Fibroblast of lung (primary cell): ENCODE results near the gene HIBCH. TPM values are rescaled to one million over a fixed set of nuclear protein-coding genes. Genes with fewer than 3 reads are reported as not detected.

Experiments used
- DNase-seq, 2 donors: peaks; one replicate each; pipeline versions ENCODE4 v3.0.0 to v3.0.0-alpha.2; 2010; ENCODE audit warnings: low read depth in 2 of 2
- H2AFZ ChIP-seq: 2 replicates; pipeline ENCODE4 v1.5.1; 2012; ENCODE audit warnings: low read length, control low read depth, inconsistent platforms
- H3K27ac ChIP-seq: 2 replicates; pipeline ENCODE4 v1.5.1; 2011; ENCODE audit warnings: low read length, control low read depth; ENCODE audit not compliant: insufficient read depth
- H3K27me3 ChIP-seq: 2 replicates; pipeline ENCODE4 v1.5.1; 2011; ENCODE audit warnings: mild to moderate bottlenecking, low read length; ENCODE audit not compliant: control insufficient read depth, insufficient read depth
- H3K36me3 ChIP-seq: 2 replicates; pipeline ENCODE4 v1.5.1; 2011; ENCODE audit warnings: low read length; ENCODE audit not compliant: control insufficient read depth, insufficient read depth
- H3K4me1 ChIP-seq: 2 replicates; pipeline ENCODE4 v1.5.1; 2011; ENCODE audit warnings: low read length; ENCODE audit not compliant: control insufficient read depth, insufficient read depth; ENCODE audit errors: extremely low read depth
- H3K4me2 ChIP-seq: 2 replicates; pipeline ENCODE4 v1.5.1; 2011; ENCODE audit warnings: low read length, control low read depth; ENCODE audit not compliant: insufficient read depth; ENCODE audit errors: extremely low read depth
- H3K4me3 ChIP-seq, 4 experiments: fragments of 200-600 bp in 1 of 4; sonication (generic) in 1 of 4; replicated peaks in 1 of 4; 2 replicates each; pipeline ENCODE4 v1.5.1; 2011 to 2016; ENCODE audit warnings: low read length in 4 of 4, low read depth in 3 of 4, mild to moderate bottlenecking in 3 of 4, control low read depth in 2 of 4, inconsistent platforms in 1 of 4, mixed read lengths in 1 of 4; ENCODE audit not compliant: insufficient read depth in 1 of 4; ENCODE audit errors: control extremely low read depth in 1 of 4
- H3K79me2 ChIP-seq: 2 replicates; pipeline ENCODE4 v1.5.1; 2012; ENCODE audit warnings: mild to moderate bottlenecking, low read length, inconsistent platforms; ENCODE audit not compliant: control insufficient read depth, insufficient read depth
- H3K9ac ChIP-seq: 2 replicates; pipeline ENCODE4 v1.5.1; 2011; ENCODE audit warnings: mild to moderate bottlenecking, low read length, control low read depth; ENCODE audit not compliant: insufficient read depth
- H3K9me3 ChIP-seq: 2 replicates; pipeline ENCODE4 v1.5.1; 2012; ENCODE audit warnings: low read depth, low read length; ENCODE audit not compliant: control insufficient read depth, insufficient read depth
- H4K20me1 ChIP-seq: 2 replicates; pipeline ENCODE4 v1.5.1; 2011; ENCODE audit warnings: low read length; ENCODE audit not compliant: control insufficient read depth, insufficient read depth; ENCODE audit errors: extremely low read depth
- CTCF ChIP-seq, 2 donors: IDR thresholded peaks in 1 of 2; conservative IDR thresholded peaks in 1 of 2; 1 replicate in 1 of 2; 2 replicates in 1 of 2; pipeline ENCODE4 v1.5.1; 2011 to 2012; ENCODE audit warnings: low read length in 2 of 2, control low read depth in 1 of 2, inconsistent platforms in 1 of 2, low read depth in 1 of 2, mild to moderate bottlenecking in 1 of 2
- EZH2 ChIP-seq: IDR thresholded peaks from 2 replicates; pipeline ENCODE4 v1.5.1; 2012; ENCODE audit warnings: low read length, control low read depth, mild to moderate bottlenecking; ENCODE audit errors: missing control alignments
- polyA plus RNA-seq, 2 donors: library from polyadenylated mRNA; depleted of rRNA in 1 of 2; stranded (reverse) in 1 of 2; unstranded in 1 of 2; fragments of >200 nt; gene quantifications; 2 replicates each; pipeline ENCODE4 v1.2.1, GENCODE V29; 2011 to 2012; ENCODE audit warnings: missing spikeins in 1 of 2
- total RNA-seq: library from RNA; depleted of rRNA; stranded (reverse); fragments of >200 nt; gene quantifications from 2 replicates; pipeline ENCODE4 v1.2.1, GENCODE V29; 2014

HIBCH gene
- total and polyA plus RNA-seq, 2 donors (not counting 1 experiment from before 2014, with no cell fraction given), result 14.9 to 19.2 TPM

GRCh38 chr2:190353537-190353899 lies 33.9 kb upstream of the HIBCH start:
- Histone ChIP-seq H3K4me2 (no peak overlapping the region), H3K27ac (no peak overlapping the region), H2AFZ (no peak overlapping the region)

GRCh38 chr2:190352668-190353536 lies 33.3 kb upstream of the HIBCH start:
- no peak overlapping the region for H2AFZ ChIP-seq
- H3K27ac ChIP-seq, result no peak overlapping the region
- no peaks in the 10 kb centered on the region for H3K4me1 ChIP-seq
- no peak overlapping the region for H3K4me2 ChIP-seq
- no peaks in the 10 kb centered on the region for H3K27me3 ChIP-seq
- no peak overlapping the region for H3K9ac ChIP-seq
- H3K9me3 ChIP-seq, result no peaks in the 10 kb centered on the region
- peak in 1 of 2 donors; percentile 56 for DNase-seq
- H3K36me3 ChIP-seq, result no peaks in the 10 kb centered on the region
- no peak overlapping the region for H3K4me3 ChIP-seq
- H4K20me1 ChIP-seq, result no peaks in the 10 kb centered on the region
- peaks cover 3% of the 10 kb centered on the region for H3K79me2 ChIP-seq
- no peak for TF ChIP-seq CTCF (conservative IDR thresholded peaks at IDR 0.05 in 1 of 2, IDR thresholded peaks at IDR 0.05 in 1 of 2; ENCODE audit: low read depth in 1 of 2, low read length in 2 of 2)
- no peak for TF ChIP-seq EZH2

More at GRCh38 chr2:190353537-190353899, 33.9 kb upstream of the HIBCH start:
- TF ChIP-seq CTCF (conservative IDR thresholded peaks at IDR 0.05 in 1 of 2, IDR thresholded peaks at IDR 0.05 in 1 of 2; ENCODE audit: low read depth in 1 of 2, low read length in 2 of 2) (no peak), EZH2 (no peak)
- DNase-seq, result no peak
- Histone ChIP-seq H3K4me1 (no peaks in the 10 kb centered on the region), H3K27me3 (no peaks in the 10 kb centered on the region), H4K20me1 (no peaks in the 10 kb centered on the region), H3K9me3 (no peaks in the 10 kb centered on the region), H3K36me3 (no peaks in the 10 kb centered on the region), H3K4me3 (no peak overlapping the region), H3K9ac (no peak overlapping the region), H3K79me2 (no peaks in the 10 kb centered on the region)

GRCh38 chr2:190351955-190352354 lies 32.3 kb upstream of the HIBCH start:
- peaks cover 4% of the 10 kb centered on the region for H3K79me2 ChIP-seq
- H2AFZ ChIP-seq, result no peak overlapping the region
- no peaks in the 10 kb centered on the region for H3K27me3 ChIP-seq
- no peak overlapping the region for H3K9ac ChIP-seq
- no peak overlapping the region for H3K4me3 ChIP-seq
- no peak overlapping the region for H3K4me2 ChIP-seq
- no peak for DNase-seq
- TF ChIP-seq CTCF (conservative IDR thresholded peaks at IDR 0.05 in 1 of 2, IDR thresholded peaks at IDR 0.05 in 1 of 2; ENCODE audit: low read depth in 1 of 2, low read length in 2 of 2), result no peak
- no peak for TF ChIP-seq EZH2
- H4K20me1 ChIP-seq, result no peaks in the 10 kb centered on the region
- no peaks in the 10 kb centered on the region for H3K9me3 ChIP-seq
- H3K36me3 ChIP-seq, result no peaks in the 10 kb centered on the region
- no peak overlapping the region for H3K27ac ChIP-seq
- no peaks in the 10 kb centered on the region for H3K4me1 ChIP-seq
